Naive B cell (primary cell): ENCODE data around the gene KRTAP9-7. TPM values are rescaled to one million over a fixed set of nuclear protein-coding genes. Genes with fewer than 3 reads are reported as not detected.

Experiments
- ATAC-seq, 2 donors: fragments of 150-1000 bp; cut with Tn5 transposase; 2 replicates each; pipeline ENCODE4 v1.10.0; 2021; ENCODE audit warnings: low read depth in 2 of 2, mild to moderate bottlenecking in 2 of 2, moderate library complexity in 2 of 2
- DNase-seq: peaks from one replicate; pipeline ENCODE4 v3.0.0; 2022
- H3K27ac Mint-ChIP-seq, 6 donors: one replicate each; pipeline ENCODE4 v1.8.0; 2020 to 2022; ENCODE audit warnings: mild to moderate bottlenecking in 6 of 6, mixed read lengths in 6 of 6, moderate library complexity in 5 of 6, inconsistent platforms in 2 of 6
- H3K27me3 Mint-ChIP-seq, 3 donors: one replicate each; pipeline ENCODE4 v1.8.0; 2021 to 2022; ENCODE audit warnings: mixed read lengths in 3 of 3, mild to moderate bottlenecking in 1 of 3
- H3K36me3 Mint-ChIP-seq, 2 donors: one replicate each; pipeline ENCODE4 v1.8.0; 2020 to 2022; ENCODE audit warnings: mixed read lengths in 2 of 2, inconsistent platforms in 1 of 2, mild to moderate bottlenecking in 1 of 2
- H3K4me1 Mint-ChIP-seq, 3 donors: one replicate each; pipeline ENCODE4 v1.8.0; 2020 to 2022; ENCODE audit warnings: mixed read lengths in 3 of 3, inconsistent platforms in 1 of 3, mild to moderate bottlenecking in 1 of 3, moderate library complexity in 1 of 3
- H3K4me3 Mint-ChIP-seq, 8 donors: one replicate each; pipeline ENCODE4 v1.8.0; 2020 to 2022; ENCODE audit warnings: mild to moderate bottlenecking in 8 of 8, mixed read lengths in 8 of 8, moderate library complexity in 8 of 8, inconsistent platforms in 2 of 8
- H3K9me3 Mint-ChIP-seq, 7 donors: one replicate each; pipeline ENCODE4 v1.8.0; 2020 to 2022; ENCODE audit warnings: mixed read lengths in 7 of 7, mild to moderate bottlenecking in 5 of 7, inconsistent platforms in 2 of 7, moderate library complexity in 1 of 7
- polyA plus RNA-seq, 6 donors: library from polyadenylated mRNA; unstranded; fragments of 300-500 nt; fragmentation: Illumina TruSeq; gene quantifications; one replicate each; pipeline ENCODE4 v1.2.3, GENCODE V29; 2021; ENCODE audit warnings: low read depth in 6 of 6

The KRTAP9-7 gene
- polyA plus RNA-seq, 6 donors from 2014 or later = not detected

DNA sequence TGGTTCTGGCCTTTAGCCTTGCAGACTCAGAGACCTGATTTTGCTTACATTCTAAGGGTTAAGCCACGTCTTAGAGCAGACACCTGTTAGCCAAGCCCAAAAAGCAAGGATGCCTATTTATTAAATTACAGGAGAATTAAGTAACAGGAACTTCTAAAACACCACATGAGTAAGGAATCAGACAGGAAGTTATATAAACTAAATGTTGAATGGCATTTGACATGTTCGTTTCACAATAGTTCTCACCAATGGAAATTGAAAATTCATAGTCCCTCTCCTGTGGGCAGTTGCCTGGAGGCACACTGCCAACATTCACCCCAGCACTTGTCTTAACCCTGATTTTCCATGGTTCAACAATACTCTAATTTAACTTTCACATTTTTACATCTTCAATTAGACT lies 9.0 kb downstream of the KRTAP9-7 start:
- Mint-ChIP-seq H3K27me3 (peaks cover 8 to 19% (median 12%) of the 10 kb centered on the region in 3 donors), H3K4me3 (no peak overlapping the region), H3K4me1 (peaks cover 0 to 14% (median 6%) of the 10 kb centered on the region in 3 donors), H3K9me3 (peaks cover 0 to 5% (median 0%) of the 10 kb centered on the region in 7 donors), H3K27ac (no peak overlapping the region), H3K36me3 (no peaks in the 10 kb centered on the region)
- DNase-seq (no peak), ATAC-seq (no peak)

DNA sequence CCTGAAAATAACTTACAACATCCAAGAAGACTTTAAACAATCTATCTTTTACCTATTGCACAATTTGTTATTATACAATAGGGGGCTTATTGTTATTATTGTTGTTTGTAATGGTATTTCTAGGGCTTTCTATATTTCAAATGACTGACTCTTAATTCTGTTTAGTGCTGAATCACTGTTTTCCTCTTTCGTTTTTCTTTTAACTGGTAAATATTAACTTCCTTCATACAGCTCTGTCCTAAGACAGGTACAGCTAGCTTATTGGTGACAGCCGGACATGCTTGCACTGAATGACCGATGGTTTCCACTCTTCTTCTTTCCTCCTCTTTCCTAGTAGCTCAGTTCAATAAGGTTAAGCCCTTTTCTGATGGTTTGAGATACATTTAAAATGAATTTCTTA lies 11.6 kb downstream of the KRTAP9-7 start:
- Mint-ChIP-seq H3K36me3 (no peaks in the 10 kb centered on the region), H3K27ac (peak overlapping the region in 1 of 6 donors; percentile 68), H3K27me3 (peaks cover 7 to 15% (median 10%) of the 10 kb centered on the region in 3 donors), H3K9me3 (no peaks in the 10 kb centered on the region), H3K4me3 (no peak overlapping the region), H3K4me1 (peaks cover 0 to 14% (median 6%) of the 10 kb centered on the region in 3 donors)
- no peak for DNase-seq
- ATAC-seq = no peak

DNA sequence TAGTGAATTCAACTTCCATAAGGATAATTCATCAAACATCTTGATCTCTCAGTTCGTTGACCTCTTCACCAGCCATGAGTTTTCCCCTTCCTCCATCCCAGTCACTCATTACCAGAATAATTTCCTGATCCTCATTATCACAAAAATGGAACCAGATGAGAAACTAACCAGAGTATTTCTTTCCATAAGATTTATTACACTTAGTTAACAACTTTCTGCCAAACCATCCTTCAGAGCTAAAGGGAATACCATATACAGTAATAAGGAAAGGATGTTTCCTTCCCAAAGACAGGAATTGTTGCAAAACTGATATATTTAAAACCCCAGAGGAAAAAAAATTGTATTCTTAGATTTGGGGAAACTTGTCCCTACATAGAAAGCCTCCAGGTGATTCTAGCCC lies 18.5 kb downstream of the KRTAP9-7 start:
- Mint-ChIP-seq H3K36me3 (peaks cover 0 to 7% of the 10 kb centered on the region in 2 donors), H3K4me1 (peaks cover 0 to 14% (median 4%) of the 10 kb centered on the region in 3 donors), H3K27me3 (peaks cover 4 to 19% (median 7%) of the 10 kb centered on the region in 3 donors), H3K27ac (no peak overlapping the region), H3K4me3 (no peak overlapping the region), H3K9me3 (no peaks in the 10 kb centered on the region)
- no peak for ATAC-seq
- no peak for DNase-seq

DNA sequence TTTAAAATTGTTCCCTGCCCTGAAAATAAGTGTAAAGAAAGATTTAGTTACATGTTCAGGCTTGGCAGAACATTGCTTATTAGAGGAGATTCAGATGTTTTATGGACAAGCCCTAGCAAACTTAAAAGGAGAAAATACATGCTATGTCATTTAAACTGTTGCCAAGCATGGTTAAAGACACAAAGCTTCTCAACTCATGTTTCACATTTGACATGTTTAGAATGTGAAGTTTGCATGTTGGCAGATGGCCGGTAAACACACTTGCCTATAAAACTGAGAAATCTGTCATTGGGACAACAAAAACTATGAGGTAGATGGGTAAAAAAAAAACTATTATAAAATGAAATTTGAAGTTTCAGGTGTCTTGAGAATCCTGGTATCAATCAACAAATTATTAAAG lies 21.3 kb downstream of the KRTAP9-7 start:
- Mint-ChIP-seq H3K4me1 (peaks cover 4 to 17% (median 11%) of the 10 kb centered on the region in 3 donors), H3K27me3 (peaks cover 0 to 15% (median 4%) of the 10 kb centered on the region in 3 donors)

DNA sequence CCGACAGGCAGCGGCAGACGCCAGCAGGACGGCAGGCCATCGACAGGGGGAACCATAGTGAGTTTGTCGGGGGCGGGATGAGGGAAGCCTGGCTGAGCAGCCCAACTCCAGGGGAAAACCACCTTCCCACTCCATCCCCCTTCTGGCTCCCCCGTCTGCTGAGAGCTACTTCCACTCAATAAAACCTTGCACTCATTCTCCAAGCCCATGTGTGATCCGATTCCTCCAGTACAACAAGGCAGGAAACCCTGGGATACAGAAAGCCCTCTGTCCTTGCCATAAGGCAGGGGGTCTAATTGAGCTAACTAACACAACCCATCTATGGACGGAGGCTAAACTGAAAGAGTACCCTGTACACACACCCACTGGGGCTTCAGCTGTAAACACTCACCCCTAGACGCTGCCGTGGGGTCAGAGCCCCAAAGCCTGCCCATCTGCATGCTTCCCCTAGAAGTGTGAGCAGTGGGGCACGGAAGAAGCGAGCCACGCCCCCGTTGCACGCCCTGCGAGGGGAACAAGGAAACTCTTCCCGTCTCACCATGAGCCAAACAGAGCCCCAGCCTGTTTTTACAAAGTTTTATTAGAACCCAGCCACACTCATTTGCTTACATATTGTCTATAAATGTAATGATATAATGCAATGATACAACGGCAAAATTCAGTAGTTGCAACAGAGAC lies 23.1 kb downstream of the KRTAP9-7 start:
- peaks cover 0 to 7% (median 0%) of the 10 kb centered on the region in 7 donors for H3K9me3 Mint-ChIP-seq
- H3K27ac Mint-ChIP-seq = peak overlapping the region in 1 of 6 donors; percentile 80
- no peak for DNase-seq
- peaks cover 7 to 33% (median 16%) of the 10 kb centered on the region in 3 donors for H3K4me1 Mint-ChIP-seq
- H3K4me3 Mint-ChIP-seq = no peak overlapping the region
- H3K36me3 Mint-ChIP-seq = peaks cover 0 to 18% of the 10 kb centered on the region in 2 donors
- H3K27me3 Mint-ChIP-seq = peaks cover 0 to 13% (median 4%) of the 10 kb centered on the region in 3 donors
- ATAC-seq = no peak

More for the DNA sequence above, 21.3 kb downstream of the KRTAP9-7 start:
- Mint-ChIP-seq H3K27ac (no peak overlapping the region), H3K9me3 (peaks cover 0 to 7% (median 0%) of the 10 kb centered on the region in 7 donors), H3K4me3 (no peak overlapping the region), H3K36me3 (peaks cover 0 to 18% of the 10 kb centered on the region in 2 donors)
- no peak for DNase-seq
- ATAC-seq = no peak

DNA sequence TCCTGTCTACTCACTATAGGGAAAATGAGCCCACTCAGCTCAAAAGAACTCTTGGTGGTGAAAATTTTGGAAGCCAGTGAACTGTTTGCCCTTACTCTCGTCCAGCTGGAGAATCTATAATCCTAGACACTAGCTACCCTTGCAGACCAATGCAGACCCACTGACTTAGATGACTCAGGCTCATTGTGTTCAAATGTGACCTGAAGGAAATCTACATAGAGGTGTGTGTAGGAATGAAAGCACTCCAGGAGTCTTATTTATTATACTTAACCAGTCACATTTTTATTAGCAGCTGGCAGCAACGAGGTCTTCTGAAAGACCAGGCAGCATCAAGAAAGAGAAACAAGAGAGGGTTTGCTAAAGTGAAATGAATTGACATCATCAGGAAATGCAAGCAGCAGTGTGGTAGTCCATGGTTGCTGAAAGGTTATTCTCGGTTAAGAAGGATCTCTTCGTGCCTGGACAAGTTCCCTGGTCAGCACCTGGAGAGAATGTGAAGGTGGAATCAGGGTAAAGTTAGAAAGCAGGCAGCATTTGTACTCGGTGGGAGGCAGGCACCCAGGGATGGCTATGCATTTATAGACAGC lies 25.8 kb downstream of the KRTAP9-7 start:
- H3K27ac Mint-ChIP-seq = peak overlapping the region in 2 of 6 donors; percentile 28 to 50
- peaks cover 0 to 12% of the 10 kb centered on the region in 2 donors for H3K36me3 Mint-ChIP-seq
- no peak overlapping the region for H3K4me3 Mint-ChIP-seq
- H3K27me3 Mint-ChIP-seq = peaks cover 0 to 7% (median 4%) of the 10 kb centered on the region in 3 donors
- no peak for DNase-seq
- peaks cover 13 to 43% (median 25%) of the 10 kb centered on the region in 3 donors for H3K4me1 Mint-ChIP-seq
- ATAC-seq = no peak
- peaks cover 0 to 7% (median 0%) of the 10 kb centered on the region in 7 donors for H3K9me3 Mint-ChIP-seq

DNA sequence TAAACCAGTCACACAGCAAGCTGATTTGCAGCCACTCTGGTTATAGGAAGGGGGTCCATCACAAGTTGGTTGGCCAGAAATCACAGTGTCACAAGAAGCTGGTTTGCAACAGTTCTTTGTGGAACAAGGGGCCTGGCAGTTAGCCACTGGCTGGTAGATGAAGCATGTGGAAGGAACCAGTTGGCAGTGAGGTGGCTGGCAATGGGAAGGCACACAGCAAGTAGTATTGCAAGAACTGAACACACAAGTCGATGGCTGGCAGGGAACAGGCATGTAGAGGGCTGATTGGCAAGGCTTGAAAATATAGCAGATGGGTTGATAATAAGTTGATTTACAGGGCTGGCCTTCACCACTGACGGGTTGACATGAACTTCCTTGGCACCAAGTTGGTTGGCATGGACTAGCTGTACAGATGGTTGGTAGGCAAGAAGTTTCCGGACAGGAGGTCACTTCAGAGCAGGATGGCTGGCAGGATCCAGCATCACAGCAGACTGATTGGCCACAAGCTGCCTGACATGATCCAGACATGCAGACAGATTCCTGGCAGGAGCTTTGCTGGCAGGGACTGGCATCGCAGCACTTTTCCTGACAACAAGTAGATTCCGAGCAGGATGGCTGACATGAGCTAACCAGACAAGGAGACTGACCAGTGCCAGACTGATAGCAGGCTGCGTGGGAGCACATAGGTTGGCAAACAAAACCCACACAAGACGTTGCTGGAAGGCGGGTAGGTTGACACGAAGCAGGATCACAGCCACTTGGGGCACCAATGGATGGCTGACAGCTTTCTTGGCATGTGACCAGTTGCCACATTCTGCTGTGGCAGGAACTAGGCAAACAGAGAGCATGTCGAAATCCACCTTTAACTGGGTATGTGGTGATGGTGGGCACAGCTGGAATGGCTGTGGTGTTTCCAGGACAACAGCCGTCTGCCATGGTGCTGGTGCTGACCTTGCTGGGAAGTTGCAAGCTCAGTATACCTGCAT lies 26.7 kb downstream of the KRTAP9-7 start, which contains the start of gene KRTAP29-1:
KRTAP29-1 (minus strand) TSS at position 936 of the 986 bp plus-strand sequence; CDS start at position 936, 0 bp downstream.
- peak within 1 kb of the TSS in 3 of 6 donors; percentile 10 to 45 (median 22) for H3K27ac Mint-ChIP-seq
- no peak for ATAC-seq
- peaks cover 0 to 7% (median 0%) of the 10 kb centered on the region in 7 donors for H3K9me3 Mint-ChIP-seq
- DNase-seq = no peak
- H3K4me3 Mint-ChIP-seq = peak within 1 kb of the TSS in 3 of 8 donors; percentile 7 to 57 (median 22)
- peaks cover 0 to 7% (median 4%) of the 10 kb centered on the region in 3 donors for H3K27me3 Mint-ChIP-seq
- peaks cover 0 to 12% of the 10 kb centered on the region in 2 donors for H3K36me3 Mint-ChIP-seq
- peaks cover 22 to 53% (median 34%) of the 10 kb centered on the region in 3 donors for H3K4me1 Mint-ChIP-seq

DNA sequence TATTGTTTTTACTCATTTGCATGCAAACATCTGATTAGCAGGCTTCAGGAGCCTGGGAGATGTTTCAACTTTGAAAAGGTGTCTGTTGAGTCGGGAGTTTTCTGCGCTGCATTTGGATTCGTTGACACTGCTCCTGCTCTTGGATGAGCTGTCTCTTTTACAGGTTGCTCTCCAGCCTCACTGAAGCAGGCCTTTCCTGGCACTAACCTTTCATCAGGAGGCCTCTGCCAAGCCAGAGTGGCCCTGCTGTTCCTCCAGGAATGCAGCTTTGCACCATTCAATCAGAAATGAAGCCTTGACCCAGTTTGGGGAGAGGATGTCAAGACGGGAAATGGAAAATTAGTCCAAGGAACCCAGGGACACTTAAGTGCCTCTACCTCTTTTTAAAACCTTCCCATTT lies 27.5 kb downstream of the KRTAP9-7 start:
- Mint-ChIP-seq H3K9me3 (peaks cover 0 to 7% (median 0%) of the 10 kb centered on the region in 7 donors), H3K36me3 (peaks cover 0 to 12% of the 10 kb centered on the region in 2 donors), H3K27ac (no peak overlapping the region), H3K4me3 (peak overlapping the region in 1 of 8 donors; percentile 7), H3K4me1 (peaks cover 30 to 60% (median 42%) of the 10 kb centered on the region in 3 donors), H3K27me3 (peaks cover 0 to 7% (median 4%) of the 10 kb centered on the region in 3 donors)
- no peak for ATAC-seq
- DNase-seq = no peak

DNA sequence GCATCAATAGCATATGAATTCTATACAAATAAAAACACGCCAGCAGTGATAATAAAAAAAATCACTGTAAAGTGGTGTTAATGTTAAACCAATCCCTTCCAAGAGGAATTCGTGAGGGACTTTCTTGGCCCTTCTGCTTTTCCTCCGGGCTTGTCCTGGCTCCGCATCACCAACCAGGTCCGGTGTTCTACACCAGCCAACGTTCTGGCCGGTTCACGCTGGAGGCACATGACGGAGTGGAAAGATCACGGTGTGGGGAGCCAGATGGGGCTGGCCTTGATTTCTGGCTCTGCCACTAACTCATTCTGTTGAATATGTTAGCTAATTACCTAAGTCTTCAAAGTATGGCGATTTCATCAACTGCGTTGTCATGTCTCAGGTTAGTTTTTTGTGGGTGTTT lies 28.6 kb downstream of the KRTAP9-7 start:
- H3K4me1 Mint-ChIP-seq = peaks cover 41 to 63% (median 53%) of the 10 kb centered on the region in 3 donors
- no peak for ATAC-seq
- DNase-seq = no peak
- peak overlapping the region in 1 of 8 donors; percentile 22 for H3K4me3 Mint-ChIP-seq
- peaks cover 0 to 7% (median 0%) of the 10 kb centered on the region in 3 donors for H3K27me3 Mint-ChIP-seq
- peak overlapping the region in 3 of 6 donors; percentile 22 to 34 (median 22) for H3K27ac Mint-ChIP-seq
- H3K9me3 Mint-ChIP-seq = peaks cover 0 to 7% (median 0%) of the 10 kb centered on the region in 7 donors
- H3K36me3 Mint-ChIP-seq = peaks cover 0 to 12% of the 10 kb centered on the region in 2 donors

DNA sequence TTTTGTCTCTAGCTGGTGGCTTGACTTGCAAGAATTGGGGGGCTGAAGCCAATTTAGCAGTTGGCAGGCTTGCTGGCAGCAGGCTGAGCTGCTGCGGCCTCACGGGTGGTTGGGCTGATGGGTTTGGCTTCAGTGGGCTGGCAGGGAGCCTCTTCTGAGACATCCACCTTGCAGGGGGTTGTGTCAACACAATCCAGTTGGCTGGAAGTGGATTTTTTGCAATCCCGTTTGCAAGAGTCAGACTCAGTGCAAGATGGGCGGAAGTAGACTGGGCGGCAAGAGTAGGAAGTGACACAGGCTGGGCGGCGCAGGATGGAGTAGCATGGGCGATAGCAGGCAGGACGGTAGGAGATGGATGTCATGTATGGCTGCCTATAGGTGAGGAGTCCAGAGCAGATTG lies 32.1 kb downstream of the KRTAP9-7 start:
- Mint-ChIP-seq H3K4me1 (peaks cover 51 to 73% (median 57%) of the 10 kb centered on the region in 3 donors), H3K27ac (peak overlapping the region; percentile 93 to 100 (median 98))

DNA sequence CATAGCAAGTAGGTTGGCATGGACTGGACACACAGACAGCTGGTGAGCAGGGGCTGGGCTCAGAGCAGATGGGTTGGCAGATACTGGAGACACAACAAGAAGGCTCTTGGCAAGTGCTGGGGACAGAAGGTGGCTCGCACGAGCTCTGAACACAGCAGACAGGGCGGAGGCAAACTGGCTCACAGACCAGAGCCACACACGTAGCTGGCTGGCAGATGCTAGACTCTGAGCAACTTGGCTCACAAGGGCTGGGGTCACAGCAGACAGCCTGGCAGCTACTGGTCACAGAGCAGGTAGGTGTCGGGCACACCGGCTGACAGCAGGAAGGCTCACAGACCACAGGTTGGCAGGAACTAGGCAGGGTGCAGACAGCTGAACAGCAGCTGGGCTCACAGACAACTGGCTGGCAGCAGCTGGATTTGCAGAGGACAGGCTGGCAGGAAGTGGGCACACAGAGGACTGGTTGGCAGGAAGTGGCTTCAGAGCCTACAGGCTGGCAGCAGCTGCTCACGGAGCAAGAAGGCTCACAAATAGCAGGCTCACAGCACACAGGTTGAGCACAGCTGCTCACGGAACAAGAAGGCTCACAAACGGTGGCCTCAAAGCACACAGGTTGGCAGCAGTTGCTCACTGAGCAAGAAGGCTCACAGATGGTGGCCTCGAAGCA lies 32.9 kb downstream of the KRTAP9-7 start:
- Mint-ChIP-seq H3K9me3 (peaks cover 0 to 2% (median 0%) of the 10 kb centered on the region in 7 donors), H3K27me3 (no peaks in the 10 kb centered on the region), H3K4me1 (peaks cover 51 to 66% (median 57%) of the 10 kb centered on the region in 3 donors), H3K27ac (peak overlapping the region; percentile 93 to 100 (median 98)), H3K4me3 (peak overlapping the region; percentile 67 to 88 (median 82)), H3K36me3 (no peaks in the 10 kb centered on the region)
- peak; percentile 80 to 81 for ATAC-seq
- DNase-seq = peak; percentile 92

More for the DNA sequence above, 32.1 kb downstream of the KRTAP9-7 start:
- ATAC-seq = no peak
- Mint-ChIP-seq H3K9me3 (peaks cover 0 to 2% (median 0%) of the 10 kb centered on the region in 7 donors), H3K27me3 (no peaks in the 10 kb centered on the region), H3K4me3 (peak overlapping the region in 7 of 8 donors; percentile 55 to 88 (median 80)), H3K36me3 (no peaks in the 10 kb centered on the region)
- DNase-seq = no peak

DNA sequence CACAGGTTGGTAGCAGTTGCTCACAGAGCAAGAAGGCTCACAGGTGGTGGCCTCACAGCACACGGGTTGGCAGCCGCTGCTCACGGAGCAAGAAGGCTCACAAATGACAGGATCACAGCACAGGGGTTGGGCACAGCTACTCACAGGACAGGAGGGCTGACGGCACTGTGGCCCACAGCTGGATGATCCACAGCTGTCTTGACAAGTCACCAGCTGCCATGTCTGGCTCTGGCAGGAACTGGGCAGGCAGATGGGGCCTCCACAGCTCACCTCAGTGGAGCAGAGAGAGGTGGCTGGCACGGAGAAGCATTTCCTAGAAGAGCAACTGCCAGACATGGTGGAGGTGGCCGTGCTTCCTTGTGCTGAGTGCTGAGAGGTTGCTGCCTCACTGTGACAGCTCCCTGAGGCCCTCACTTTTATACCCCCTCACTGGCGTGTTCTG lies 33.4 kb downstream of the KRTAP9-7 start, which contains the start of gene KRTAP16-1:
KRTAP16-1 (minus strand) TSS at position 392 of the 442 bp plus-strand sequence; CDS start at position 336, 56 bp downstream.
- no peaks in the 10 kb centered on the region for H3K27me3 Mint-ChIP-seq
- H3K4me3 Mint-ChIP-seq = peak within 1 kb of the TSS; percentile 67 to 88 (median 82)
- H3K27ac Mint-ChIP-seq = peak within 1 kb of the TSS; percentile 93 to 100 (median 98)
- peaks cover 0 to 2% (median 0%) of the 10 kb centered on the region in 7 donors for H3K9me3 Mint-ChIP-seq
- H3K36me3 Mint-ChIP-seq = no peaks in the 10 kb centered on the region
- ATAC-seq = peak in 1 of 2 donors; percentile 45
- H3K4me1 Mint-ChIP-seq = peaks cover 45 to 60% (median 52%) of the 10 kb centered on the region in 3 donors
- DNase-seq = peak; percentile 75
